ENCODE results near the gene CALD1. TPM values are rescaled to one million over a fixed set of nuclear protein-coding genes. Genes with fewer than 3 reads are reported as not detected.

The CALD1 gene
- polyA plus RNA-seq, 4 donors, result 3.4 to 70.8 (median 45.3) TPM

DNA sequence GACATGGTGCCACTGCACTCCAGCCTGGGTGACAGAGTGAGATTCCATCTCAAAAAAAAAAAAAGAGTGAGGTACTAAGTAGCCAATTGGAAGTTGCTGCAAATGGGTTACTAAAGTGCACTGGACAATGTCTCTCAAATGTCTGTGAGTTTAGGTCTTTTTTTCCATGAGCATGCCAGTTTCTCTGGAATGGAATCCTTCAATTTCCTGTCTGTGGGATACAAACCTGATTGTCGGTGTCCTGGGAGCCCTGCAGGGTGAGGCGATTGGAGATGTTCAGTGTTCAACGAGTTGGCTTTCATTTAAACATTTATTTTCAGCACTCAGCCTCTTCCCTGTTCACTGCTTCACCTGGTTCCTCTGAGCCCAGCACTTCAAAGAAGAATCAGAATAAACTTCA lies 5.3 kb upstream of the CALD1 start:
- no peaks in the 10 kb centered on the region for H3K27me3 ChIP-seq (ENCODE audit: control insufficient read depth in 3 of 3, insufficient read depth in 3 of 3, low read length in 3 of 3)
- H3K4me3 ChIP-seq (ENCODE audit: low read depth in 1 of 3, low read length in 3 of 3), result no peak overlapping the region
- no peak for FAIRE-seq
- no peak overlapping the region for H3K27ac ChIP-seq (ENCODE audit: low read depth in 1 of 3, low read length in 2 of 3)
- DNase-seq, result no peak
- no peaks in the 10 kb centered on the region for H3K36me3 ChIP-seq (ENCODE audit: control insufficient read depth in 3 of 3, insufficient read depth in 2 of 3, low read depth in 1 of 3, low read length in 3 of 3)
- peaks cover 0 to 6% (median 0%) of the 10 kb centered on the region in 3 donors for H3K4me1 ChIP-seq (ENCODE audit: control insufficient read depth in 3 of 3, insufficient read depth in 2 of 3, low read depth in 1 of 3, low read length in 2 of 3)
- WGBS, 3 donors, result 80 to 90% (median 88%) methylated on average over 3 of the region's 3 CpGs
- no peaks in the 10 kb centered on the region for H3K9me3 ChIP-seq (ENCODE audit: control insufficient read depth in 2 of 2, insufficient read depth in 1 of 2, low read depth in 1 of 2, low read length in 1 of 2)

DNA sequence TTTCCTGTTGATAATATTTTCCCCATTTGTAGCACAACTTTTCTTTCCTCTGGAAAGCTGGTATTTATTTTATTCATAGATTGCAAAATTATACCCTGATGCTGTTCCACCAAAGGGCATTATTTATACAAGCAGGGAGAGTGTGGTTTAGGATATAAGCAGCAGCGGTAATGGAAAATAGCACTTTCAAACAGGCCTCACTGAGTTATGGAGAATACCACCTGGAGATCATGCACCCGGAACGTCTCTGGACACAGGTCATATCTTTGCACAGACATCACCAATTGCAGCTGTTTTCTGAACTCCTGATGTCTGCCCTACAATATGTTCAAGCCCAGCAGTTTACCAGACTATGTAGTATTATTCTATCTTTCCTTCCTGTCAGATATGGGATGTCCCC lies 2.0 kb upstream of the CALD1 start:
- no peaks in the 10 kb centered on the region for H3K9me3 ChIP-seq (ENCODE audit: control insufficient read depth in 2 of 2, insufficient read depth in 1 of 2, low read depth in 1 of 2, low read length in 1 of 2)
- whole genome bisulfite sequencing, 3 donors, result 77 to 83% (median 80%) methylated on average over 3 of the region's 3 CpGs
- H3K4me1 ChIP-seq (ENCODE audit: control insufficient read depth in 3 of 3, insufficient read depth in 2 of 3, low read depth in 1 of 3, low read length in 2 of 3), result peaks cover 0 to 7% (median 0%) of the 10 kb centered on the region in 3 donors
- H3K36me3 ChIP-seq (ENCODE audit: control insufficient read depth in 3 of 3, insufficient read depth in 2 of 3, low read depth in 1 of 3, low read length in 3 of 3), result no peaks in the 10 kb centered on the region
- H3K4me3 ChIP-seq (ENCODE audit: low read depth in 1 of 3, low read length in 3 of 3), result no peak overlapping the region
- DNase-seq, result no peak
- H3K27me3 ChIP-seq (ENCODE audit: control insufficient read depth in 3 of 3, insufficient read depth in 3 of 3, low read length in 3 of 3), result no peaks in the 10 kb centered on the region
- no peak for FAIRE-seq
- peak overlapping the region in 1 of 3 donors; percentile 77 for H3K27ac ChIP-seq (ENCODE audit: low read depth in 1 of 3, low read length in 2 of 3)

DNA sequence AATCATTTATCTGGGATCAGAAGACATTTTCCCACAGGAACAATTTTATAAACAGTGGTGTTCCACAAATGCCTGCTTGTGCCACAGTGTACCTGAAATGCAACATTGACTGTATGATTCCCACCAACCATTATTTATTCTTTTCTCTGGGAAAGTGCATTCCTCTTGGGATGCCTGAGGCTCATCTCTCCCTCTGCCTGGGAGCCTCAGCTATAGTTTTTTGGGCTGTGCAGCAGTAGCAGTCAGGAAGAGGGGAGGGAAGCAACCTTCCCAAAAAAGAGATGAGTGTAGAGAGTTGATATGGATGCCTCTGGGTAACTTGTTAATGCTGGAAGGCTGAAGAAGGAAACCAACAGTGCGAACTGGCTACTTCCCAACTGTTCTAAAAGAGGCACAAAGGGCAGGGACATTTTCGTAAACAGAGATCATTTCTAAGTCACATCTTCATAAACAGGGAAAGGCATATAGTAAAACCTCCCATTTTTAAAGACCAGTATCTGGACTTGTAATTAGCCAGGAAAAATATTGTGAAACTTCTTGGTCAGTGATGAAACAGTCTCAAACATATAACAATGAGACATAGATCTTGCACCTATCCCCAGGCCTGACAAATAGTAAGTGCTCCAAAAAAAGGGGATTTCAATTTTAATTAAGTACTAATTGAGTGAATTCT lies 1.4 kb upstream of the CALD1 start:
- no peaks in the 10 kb centered on the region for H3K9me3 ChIP-seq (ENCODE audit: control insufficient read depth in 2 of 2, insufficient read depth in 1 of 2, low read depth in 1 of 2, low read length in 1 of 2)
- no peak overlapping the region for H3K4me3 ChIP-seq (ENCODE audit: low read depth in 1 of 3, low read length in 3 of 3)
- peak overlapping the region in 2 of 3 donors; percentile 77 to 84 for H3K27ac ChIP-seq (ENCODE audit: low read depth in 1 of 3, low read length in 2 of 3)
- H3K4me1 ChIP-seq (ENCODE audit: control insufficient read depth in 3 of 3, insufficient read depth in 2 of 3, low read depth in 1 of 3, low read length in 2 of 3), result peaks cover 0 to 7% (median 0%) of the 10 kb centered on the region in 3 donors
- no peaks in the 10 kb centered on the region for H3K36me3 ChIP-seq (ENCODE audit: control insufficient read depth in 3 of 3, insufficient read depth in 2 of 3, low read depth in 1 of 3, low read length in 3 of 3)
- no peaks in the 10 kb centered on the region for H3K27me3 ChIP-seq (ENCODE audit: control insufficient read depth in 3 of 3, insufficient read depth in 3 of 3, low read length in 3 of 3)
- DNase-seq, result no peak
- WGBS, 3 donors, result 49 to 56% (median 50%) methylated on average over 2 of the region's 2 CpGs
- no peak for FAIRE-seq

DNA sequence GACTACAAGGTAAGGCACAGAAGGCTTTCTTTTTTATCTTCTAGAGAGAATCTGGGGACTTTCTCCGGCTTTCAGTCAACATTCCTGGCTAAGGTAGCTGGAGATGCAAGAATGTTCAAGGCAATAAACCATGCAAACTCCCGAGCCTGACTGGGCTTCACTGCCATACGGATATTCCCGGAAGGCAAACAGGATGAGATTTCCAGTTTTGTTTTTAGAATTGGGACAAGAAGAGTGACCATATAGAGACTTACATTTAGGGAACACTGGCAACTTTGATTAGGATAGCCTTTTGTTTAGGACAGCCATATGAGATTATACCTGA lies 269 bp downstream of the CALD1 start:
- FAIRE-seq (no peak), DNase-seq (peak in 1 of 2 donors; percentile 5)
- Histone ChIP-seq H3K27me3 (ENCODE audit: control insufficient read depth in 3 of 3, insufficient read depth in 3 of 3, low read length in 3 of 3) (no peaks in the 10 kb centered on the region), H3K4me1 (ENCODE audit: control insufficient read depth in 3 of 3, insufficient read depth in 2 of 3, low read depth in 1 of 3, low read length in 2 of 3) (peaks cover 0 to 7% (median 0%) of the 10 kb centered on the region in 3 donors), H3K4me3 (ENCODE audit: low read depth in 1 of 3, low read length in 3 of 3) (peak overlapping the region in 2 of 3 donors; percentile 19 to 53), H3K9me3 (ENCODE audit: control insufficient read depth in 2 of 2, insufficient read depth in 1 of 2, low read depth in 1 of 2, low read length in 1 of 2) (no peaks in the 10 kb centered on the region), H3K36me3 (ENCODE audit: control insufficient read depth in 3 of 3, insufficient read depth in 2 of 3, low read depth in 1 of 3, low read length in 3 of 3) (no peaks in the 10 kb centered on the region), H3K27ac (ENCODE audit: low read depth in 1 of 3, low read length in 2 of 3) (peak overlapping the region; percentile 1 to 84 (median 77))
- WGBS, 3 donors, result 5 to 15% (median 11%) methylated on average over 4 of the region's 4 CpGs

DNA sequence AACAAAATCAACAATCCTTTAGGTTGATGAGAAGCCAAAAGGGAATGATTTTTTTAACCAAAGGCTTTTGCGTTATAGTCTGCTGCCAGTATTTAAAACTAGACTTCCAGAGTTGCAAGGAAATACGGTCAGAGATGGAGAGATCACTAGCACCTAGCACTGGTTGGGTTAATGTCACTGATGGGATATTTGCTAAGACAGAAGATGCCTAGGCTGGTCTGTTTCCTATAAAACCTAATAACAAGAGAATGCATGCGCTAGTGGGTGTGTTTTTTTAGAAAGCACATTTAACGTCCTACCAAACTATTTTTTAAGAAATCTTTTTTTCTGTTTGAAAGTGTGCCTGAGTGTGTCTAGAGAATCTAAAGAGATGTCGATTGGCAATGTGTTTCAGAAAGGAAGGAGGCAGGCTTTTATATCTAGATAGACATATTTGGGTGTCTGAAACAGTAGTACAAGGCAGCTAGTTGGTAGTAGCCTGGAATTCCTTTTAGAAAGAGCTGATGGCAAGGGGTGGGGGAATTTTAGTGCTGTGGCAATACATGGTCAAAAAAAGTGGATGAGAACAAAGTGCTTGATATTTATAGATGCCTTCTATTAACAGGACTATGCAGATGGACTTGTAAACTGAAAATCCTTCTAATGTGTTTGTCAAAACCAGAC lies 863 bp downstream of the CALD1 start:
- 40 to 53% (median 41%) methylated on average over 5 of the region's 5 CpGs for WGBS, 3 donors
- Histone ChIP-seq H3K9me3 (ENCODE audit: control insufficient read depth in 2 of 2, insufficient read depth in 1 of 2, low read depth in 1 of 2, low read length in 1 of 2) (no peaks in the 10 kb centered on the region), H3K4me3 (ENCODE audit: low read depth in 1 of 3, low read length in 3 of 3) (peak overlapping the region; percentile 2 to 53 (median 19)), H3K27me3 (ENCODE audit: control insufficient read depth in 3 of 3, insufficient read depth in 3 of 3, low read length in 3 of 3) (no peaks in the 10 kb centered on the region), H3K36me3 (ENCODE audit: control insufficient read depth in 3 of 3, insufficient read depth in 2 of 3, low read depth in 1 of 3, low read length in 3 of 3) (no peaks in the 10 kb centered on the region), H3K27ac (ENCODE audit: low read depth in 1 of 3, low read length in 2 of 3) (peak overlapping the region; percentile 1 to 84 (median 77)), H3K4me1 (ENCODE audit: control insufficient read depth in 3 of 3, insufficient read depth in 2 of 3, low read depth in 1 of 3, low read length in 2 of 3) (peaks cover 0 to 7% (median 0%) of the 10 kb centered on the region in 3 donors)
- DNase-seq (no peak), FAIRE-seq (no peak)

DNA sequence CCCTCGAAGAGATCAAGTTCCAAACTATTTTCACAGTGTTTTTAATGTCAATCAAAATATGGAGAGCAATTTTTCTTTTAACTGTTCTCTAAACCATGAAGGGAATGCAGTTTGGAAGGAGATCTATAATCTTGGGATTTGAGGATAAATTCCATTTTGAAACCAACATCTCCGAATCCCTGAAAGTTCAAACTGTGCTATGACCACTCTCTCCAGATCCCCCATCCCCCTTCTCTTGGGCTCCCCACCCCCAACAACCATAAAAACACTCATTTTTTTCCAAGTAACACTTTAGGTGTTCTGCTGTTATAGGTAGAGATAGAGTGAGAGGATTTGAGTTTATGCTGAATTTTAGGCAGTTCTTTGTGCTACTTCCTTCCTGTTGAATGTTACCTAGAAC lies 1.7 kb downstream of the CALD1 start:
- FAIRE-seq (no peak), DNase-seq (no peak)
- Histone ChIP-seq H3K36me3 (ENCODE audit: control insufficient read depth in 3 of 3, insufficient read depth in 2 of 3, low read depth in 1 of 3, low read length in 3 of 3) (no peaks in the 10 kb centered on the region), H3K4me1 (ENCODE audit: control insufficient read depth in 3 of 3, insufficient read depth in 2 of 3, low read depth in 1 of 3, low read length in 2 of 3) (peaks cover 0 to 7% (median 0%) of the 10 kb centered on the region in 3 donors), H3K9me3 (ENCODE audit: control insufficient read depth in 2 of 2, insufficient read depth in 1 of 2, low read depth in 1 of 2, low read length in 1 of 2) (no peaks in the 10 kb centered on the region), H3K27ac (ENCODE audit: low read depth in 1 of 3, low read length in 2 of 3) (peak overlapping the region in 1 of 3 donors; percentile 77), H3K27me3 (ENCODE audit: control insufficient read depth in 3 of 3, insufficient read depth in 3 of 3, low read length in 3 of 3) (no peaks in the 10 kb centered on the region), H3K4me3 (ENCODE audit: low read depth in 1 of 3, low read length in 3 of 3) (peak overlapping the region in 2 of 3 donors; percentile 30 to 53)
- 45 to 71% (median 69%) methylated on average over 2 of the region's 2 CpGs for WGBS, 3 donors

DNA sequence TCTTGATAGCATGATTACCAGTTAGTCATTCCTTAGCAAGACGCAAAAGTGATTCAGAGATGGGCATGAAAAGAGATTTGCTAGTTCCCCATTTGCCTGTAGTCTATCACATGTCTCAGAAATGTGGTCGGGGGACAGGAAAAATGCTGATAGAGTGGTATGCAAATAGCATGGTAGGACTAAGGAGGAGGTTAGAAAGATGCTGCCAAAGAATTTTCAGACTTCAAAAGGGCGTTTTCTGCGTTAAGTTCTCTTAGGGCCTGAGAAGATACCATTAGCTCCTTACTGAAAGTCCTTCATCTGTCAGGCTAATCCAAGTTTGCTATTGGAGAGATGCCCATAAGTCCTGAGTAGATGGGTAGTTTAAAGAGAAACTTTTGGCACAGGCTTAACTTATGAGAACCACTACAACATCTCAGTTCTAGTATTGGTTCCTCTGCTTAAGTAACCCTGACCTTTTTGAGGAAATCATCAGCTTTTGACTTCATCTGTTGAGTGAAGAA lies 2.7 kb downstream of the CALD1 start:
- Histone ChIP-seq H3K27me3 (ENCODE audit: control insufficient read depth in 3 of 3, insufficient read depth in 3 of 3, low read length in 3 of 3) (no peaks in the 10 kb centered on the region), H3K4me3 (ENCODE audit: low read depth in 1 of 3, low read length in 3 of 3) (no peak overlapping the region), H3K27ac (ENCODE audit: low read depth in 1 of 3, low read length in 2 of 3) (peak overlapping the region in 1 of 3 donors; percentile 26), H3K36me3 (ENCODE audit: control insufficient read depth in 3 of 3, insufficient read depth in 2 of 3, low read depth in 1 of 3, low read length in 3 of 3) (no peaks in the 10 kb centered on the region), H3K9me3 (ENCODE audit: control insufficient read depth in 2 of 2, insufficient read depth in 1 of 2, low read depth in 1 of 2, low read length in 1 of 2) (no peaks in the 10 kb centered on the region), H3K4me1 (ENCODE audit: control insufficient read depth in 3 of 3, insufficient read depth in 2 of 3, low read depth in 1 of 3, low read length in 2 of 3) (peaks cover 0 to 7% (median 0%) of the 10 kb centered on the region in 3 donors)
- 61 to 71% (median 64%) methylated on average over 4 of the region's 4 CpGs for WGBS, 3 donors
- FAIRE-seq (no peak), DNase-seq (no peak)

DNA sequence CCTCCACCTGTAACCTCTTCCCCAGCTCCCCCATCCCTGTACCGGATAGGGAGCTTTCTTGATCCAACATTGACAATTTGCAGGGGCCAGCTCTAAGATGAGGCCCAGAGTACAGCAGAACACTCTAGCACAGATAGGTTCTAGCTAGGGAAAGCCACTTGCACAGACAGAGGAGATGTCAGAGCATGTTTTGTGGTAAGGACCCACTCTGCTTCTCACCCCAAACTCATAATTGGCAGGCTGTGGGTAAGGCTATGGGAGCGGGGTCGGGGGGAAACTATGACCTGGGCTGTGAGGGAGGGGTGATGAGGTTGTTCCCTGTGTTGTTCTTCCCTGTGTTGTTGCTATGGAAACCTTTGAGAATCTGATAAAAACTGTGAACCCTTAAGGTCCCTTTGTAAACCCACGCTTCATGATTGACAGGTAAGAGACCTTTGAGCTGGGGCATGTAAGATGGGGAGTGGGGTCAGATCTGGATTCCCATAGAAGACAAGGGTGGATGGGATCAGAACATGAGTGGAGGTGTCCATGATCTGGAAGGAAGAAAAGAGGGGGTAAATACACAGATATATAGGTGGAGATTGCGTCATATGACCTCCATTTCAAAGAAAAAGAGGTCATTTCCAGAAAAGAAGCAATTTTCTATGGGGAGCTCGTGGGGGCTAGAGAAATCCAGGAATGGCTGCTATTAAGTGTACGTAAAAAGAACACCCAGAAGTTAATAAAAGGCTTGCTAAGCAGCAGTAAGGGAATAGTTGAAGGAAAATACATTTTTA lies 4.0 kb downstream of the CALD1 start:
- DNase-seq (no peak), FAIRE-seq (no peak)
- Histone ChIP-seq H3K36me3 (ENCODE audit: control insufficient read depth in 3 of 3, insufficient read depth in 2 of 3, low read depth in 1 of 3, low read length in 3 of 3) (no peaks in the 10 kb centered on the region), H3K27ac (ENCODE audit: low read depth in 1 of 3, low read length in 2 of 3) (peak overlapping the region in 1 of 3 donors; percentile 15), H3K27me3 (ENCODE audit: control insufficient read depth in 3 of 3, insufficient read depth in 3 of 3, low read length in 3 of 3) (no peaks in the 10 kb centered on the region), H3K4me3 (ENCODE audit: low read depth in 1 of 3, low read length in 3 of 3) (no peak overlapping the region), H3K4me1 (ENCODE audit: control insufficient read depth in 3 of 3, insufficient read depth in 2 of 3, low read depth in 1 of 3, low read length in 2 of 3) (peaks cover 0 to 7% (median 0%) of the 10 kb centered on the region in 3 donors), H3K9me3 (ENCODE audit: control insufficient read depth in 2 of 2, insufficient read depth in 1 of 2, low read depth in 1 of 2, low read length in 1 of 2) (no peaks in the 10 kb centered on the region)
- 53 to 72% (median 59%) methylated on average over 7 of the region's 7 CpGs for WGBS, 3 donors

Measured in small intestine (tissue), 7 donors.